Frontal cortex (tissue), 4 donors: ENCODE results near the gene SFXN4. TPM values are rescaled to one million over a fixed set of nuclear protein-coding genes. Genes with fewer than 3 reads are reported as not detected.
A peak's percentile ranks its signal among the peaks of the same experiment; 100 is the strongest.

Experiments used
- DNase-seq, 2 donors: peaks; one replicate each; pipeline ENCODE4 v3.0.0; 2012; ENCODE audit warnings: low spot score in 2 of 2
- FAIRE-seq: peaks from 2 replicates; lab custom pipeline; 2012; peaks lifted over from hg19 to GRCh38; lab: Jason Lieb, UNC
- total RNA-seq: library from RNA; depleted of rRNA; stranded (reverse); fragments of >200 nt; gene quantifications from one replicate; pipeline ENCODE4 v1.2.3, GENCODE V29; 2014
- donor health status: control.
- donor health status: control.
- donor health status: control.

Gene SFXN4
- 21.6 TPM for total RNA-seq

GRCh38 chr10:119165171-119166117 lies at the start of gene SFXN4:
Gene SFXN4 (minus strand): TSS chr10:119165714. CDS start chr10:119165647, 67 bp downstream.
- DNase-seq (peak; percentile 85 to 88), FAIRE-seq (no peak)

GRCh38 chr10:119211625-119212441 lies 46.3 kb upstream of the SFXN4 start:
- DNase-seq = no peak
- FAIRE-seq = no peak

- no peak for FAIRE-seq
- no peak for DNase-seq
Measured at GRCh38 chr10:119211176-119211575, 45.7 kb upstream of the SFXN4 start.

- no peak for DNase-seq
- FAIRE-seq = no peak
Measured at GRCh38 chr10:119210633-119211032, 45.1 kb upstream of the SFXN4 start.

- DNase-seq (no peak), FAIRE-seq (no peak)
Measured at GRCh38 chr10:119209736-119210355, 44.3 kb upstream of the SFXN4 start.

GRCh38 chr10:119209035-119209735 lies 43.7 kb upstream of the SFXN4 start:
- DNase-seq = peak; percentile 37 to 48
- no peak for FAIRE-seq

- DNase-seq (peak in 1 of 2 donors; percentile 26), FAIRE-seq (no peak)
Measured at GRCh38 chr10:119208553-119208940, 43.0 kb upstream of the SFXN4 start.

- no peak for FAIRE-seq
- DNase-seq = peak in 1 of 2 donors; percentile 39
Measured at GRCh38 chr10:119207713-119208552, 42.4 kb upstream of the SFXN4 start.

GRCh38 chr10:119207366-119207666 lies 41.8 kb upstream of the SFXN4 start, which contains the start of gene GRK5:
Gene GRK5 (plus strand): TSS chr10:119207571. CDS start chr10:119207918, 347 bp downstream.
- peak; percentile 93 to 97 for DNase-seq
- FAIRE-seq = no peak

- DNase-seq (peak; percentile 81 to 88), FAIRE-seq (no peak)
Measured at GRCh38 chr10:119206603-119207365, 41.3 kb upstream of the SFXN4 start.

- FAIRE-seq = no peak
- DNase-seq = peak; percentile 33 to 50
Measured at GRCh38 chr10:119205894-119206602, 40.5 kb upstream of the SFXN4 start.

GRCh38 chr10:119203006-119203405 lies 37.5 kb upstream of the SFXN4 start:
- no peak for DNase-seq
- no peak for FAIRE-seq

- FAIRE-seq = no peak
- DNase-seq = no peak
Measured at GRCh38 chr10:119201233-119201632, 35.7 kb upstream of the SFXN4 start.

- DNase-seq = peak; percentile 70 to 78
- FAIRE-seq = no peak
Measured at GRCh38 chr10:119199231-119199992, 33.9 kb upstream of the SFXN4 start.

GRCh38 chr10:119198438-119198837 lies 32.9 kb upstream of the SFXN4 start:
- no peak for FAIRE-seq

GRCh38 chr10:119197921-119198320 lies 32.4 kb upstream of the SFXN4 start:
- DNase-seq (no peak), FAIRE-seq (no peak)

More at GRCh38 chr10:119198438-119198837, 32.9 kb upstream of the SFXN4 start:
- no peak for DNase-seq

- DNase-seq (no peak), FAIRE-seq (no peak)
Measured at GRCh38 chr10:119191881-119192280, 26.4 kb upstream of the SFXN4 start.
